Inflammatory macrophage treated with lipopolysaccharide for 4 hours (primary cell): ENCODE measurements around the gene OR10A4.
"Not testable (repeated sequence)": the region's sequence is repeated elsewhere in the genome, so short reads cannot be mapped to it uniquely, and the experiment has no call there.

Experiments used
- DNase-seq: peaks from one replicate; pipeline ENCODE4 v3.0.0-alpha.2; 2020

Gene OR10A4

DNA sequence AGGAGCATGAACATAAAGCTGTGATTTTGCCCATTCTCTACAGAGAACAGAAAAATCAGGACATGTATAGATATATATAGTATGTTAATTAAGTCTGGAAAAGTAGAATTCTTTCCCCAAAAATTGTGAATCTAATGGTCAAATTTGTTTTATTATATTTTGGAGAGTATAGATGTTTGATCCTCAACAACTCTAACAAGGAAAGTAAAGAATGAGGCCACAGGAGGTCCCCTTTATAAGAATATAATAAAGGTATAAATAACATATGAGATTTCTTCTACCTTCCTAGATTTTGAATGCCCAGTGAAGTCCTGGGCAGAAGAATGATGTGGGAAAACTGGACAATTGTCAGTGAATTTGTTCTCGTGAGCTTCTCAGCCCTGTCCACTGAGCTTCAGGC, at the start of gene OR10A4:
Gene OR10A4 (plus strand): TSS at position 301 of the 400 bp plus-strand sequence. CDS start 23 bp downstream, at position 324.
- DNase-seq, result no peak

GRCh38 chr11:6828103-6828502, 48.3 kb upstream of the OR10A4 start:
- DNase-seq, result no peak

DNA sequence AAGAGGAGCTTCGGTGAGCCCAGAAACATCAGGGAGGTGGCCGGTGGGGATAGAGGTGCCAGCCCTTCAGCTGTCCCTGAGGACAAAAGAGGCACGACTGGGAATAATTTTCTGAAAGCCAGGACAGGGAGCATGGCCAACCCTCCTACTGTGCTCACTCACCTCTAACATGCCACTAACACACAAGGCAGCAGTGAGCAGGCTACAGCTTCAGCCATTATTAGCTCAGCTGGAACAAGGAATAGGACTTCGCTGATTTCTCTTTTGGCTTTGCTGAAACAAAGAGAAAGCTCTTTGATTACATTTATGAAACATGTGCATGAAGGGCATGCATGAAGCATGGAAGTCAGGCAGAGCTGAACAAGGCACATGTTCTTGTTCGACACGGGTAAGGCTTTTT, 43.1 kb upstream of the OR10A4 start:
- DNase-seq, result no peak

- DNase-seq, result peak; percentile 48
Measured at GRCh38 chr11:6834021-6834420, 42.4 kb upstream of the OR10A4 start.

DNA sequence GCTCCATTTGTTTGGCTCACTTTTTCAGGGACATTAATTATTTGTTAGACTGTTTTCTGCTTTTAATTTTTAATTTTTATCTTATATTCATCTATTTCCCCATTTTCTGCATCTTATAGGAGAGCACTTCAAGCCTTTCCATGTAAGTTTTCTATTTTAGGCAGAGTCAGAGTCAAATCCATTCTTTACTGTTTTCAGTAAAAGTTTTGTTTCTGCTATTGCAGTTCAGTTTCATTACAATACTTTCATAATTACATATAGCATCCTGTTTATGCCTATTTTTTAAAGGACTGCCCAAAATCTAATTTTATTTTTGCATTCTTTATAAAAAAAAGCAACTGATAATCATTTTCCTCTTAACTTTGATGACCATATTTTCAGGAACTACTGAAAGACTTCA, 34.7 kb upstream of the OR10A4 start:
- DNase-seq, result no peak

GRCh38 chr11:6843670-6844069, 32.8 kb upstream of the OR10A4 start:
- no peak for DNase-seq

GRCh38 chr11:6844356-6844755, 32.1 kb upstream of the OR10A4 start:
- DNase-seq, result no peak

- no peak for DNase-seq
Measured at GRCh38 chr11:6845383-6845782, 31.0 kb upstream of the OR10A4 start, which contains the start of gene OR10A5. TSS of gene OR10A5 (plus strand) at chr11:6845683. CDS start at chr11:6845683, 0 bp downstream.

GRCh38 chr11:6850526-6850925, 25.9 kb upstream of the OR10A4 start:
- peak; percentile 2 for DNase-seq

DNA sequence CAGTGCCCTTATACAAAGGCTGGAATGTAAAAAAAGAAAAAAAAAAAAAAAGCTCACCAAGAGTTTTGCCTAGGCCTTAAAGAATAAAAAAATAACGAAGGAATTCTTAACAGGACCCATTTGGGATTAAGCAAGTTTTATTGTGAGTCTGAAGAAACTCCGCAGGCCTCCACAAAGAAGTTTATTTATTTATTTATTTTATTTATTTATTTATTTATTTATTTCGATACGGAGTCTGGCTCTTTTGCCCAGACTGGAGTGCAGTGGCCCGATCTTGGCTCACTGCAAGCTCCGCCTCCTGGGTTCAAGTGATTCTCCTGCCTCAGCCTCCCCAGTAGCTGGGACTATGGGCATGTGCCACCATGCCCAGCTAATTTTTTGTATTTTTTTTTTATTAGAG, 21.6 kb upstream of the OR10A4 start:
- DNase-seq, result not testable (repeated sequence)

GRCh38 chr11:6855971-6856541, 20.4 kb upstream of the OR10A4 start:
- DNase-seq, result no peak

- DNase-seq, result peak; percentile 39
Measured at GRCh38 chr11:6856871-6857270, 19.6 kb upstream of the OR10A4 start.

DNA sequence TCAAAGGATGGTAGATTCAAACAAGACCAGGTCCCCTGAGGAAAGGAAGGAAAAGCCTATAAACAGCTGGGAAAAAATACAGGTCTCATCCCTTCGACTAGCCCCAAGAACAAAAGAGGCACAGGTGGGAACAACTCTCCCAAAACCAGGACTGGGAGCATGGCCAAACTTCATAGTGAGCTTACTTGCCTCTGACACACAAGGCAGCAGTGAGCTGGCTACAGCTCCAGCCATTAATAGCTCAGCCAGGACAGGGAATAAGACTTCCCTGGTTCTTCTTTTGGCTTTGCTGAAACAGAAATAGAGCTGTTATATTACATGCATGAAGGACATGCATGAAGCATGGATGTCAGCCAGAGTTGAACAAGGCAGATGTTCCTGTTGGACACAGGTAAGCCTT, 13.5 kb upstream of the OR10A4 start, which contains the start of gene OR10A2:
Gene OR10A2 (plus strand): TSS at position 97 of the 400 bp plus-strand sequence. CDS start 6,698 bp downstream, outside the sequence.
- DNase-seq, result no peak

DNA sequence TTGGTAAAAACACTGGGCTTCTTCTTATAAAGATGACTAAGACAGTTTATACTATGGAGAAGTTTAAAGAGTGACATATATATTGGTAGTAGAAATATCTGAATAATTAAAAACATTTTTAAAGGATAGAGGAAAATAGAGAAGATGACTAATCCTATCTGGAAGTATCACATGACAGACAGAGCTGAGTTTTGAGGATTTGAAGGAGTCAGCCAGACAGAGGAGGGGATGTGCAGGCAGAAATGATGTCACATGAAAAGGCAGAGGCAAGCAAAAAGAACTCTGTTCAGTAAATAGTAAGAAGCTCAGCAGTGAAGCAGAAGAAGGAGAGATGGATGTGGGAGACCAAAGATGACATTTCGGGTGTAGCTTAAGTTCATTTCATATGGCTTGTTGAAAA, 12.0 kb upstream of the OR10A4 start:
- no peak for DNase-seq

DNA sequence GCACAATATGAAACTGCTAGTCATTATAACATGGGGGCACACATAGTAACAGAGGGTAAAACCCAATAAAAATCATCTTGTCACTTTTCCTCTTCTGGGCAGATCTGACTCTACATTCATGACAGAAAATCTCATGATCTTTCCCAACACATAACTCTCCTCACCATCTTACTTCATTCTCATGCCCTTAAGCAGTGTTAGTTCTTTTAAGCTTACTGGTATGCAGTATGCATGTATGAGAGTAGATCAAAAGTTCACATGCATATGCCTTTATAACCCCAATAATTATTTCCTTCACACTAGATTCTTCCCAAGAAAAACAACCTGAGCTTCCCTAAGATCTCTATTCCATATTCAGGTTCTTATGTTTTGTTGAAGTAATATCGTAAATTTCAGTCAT, 5.1 kb upstream of the OR10A4 start:
- no peak for DNase-seq

DNA sequence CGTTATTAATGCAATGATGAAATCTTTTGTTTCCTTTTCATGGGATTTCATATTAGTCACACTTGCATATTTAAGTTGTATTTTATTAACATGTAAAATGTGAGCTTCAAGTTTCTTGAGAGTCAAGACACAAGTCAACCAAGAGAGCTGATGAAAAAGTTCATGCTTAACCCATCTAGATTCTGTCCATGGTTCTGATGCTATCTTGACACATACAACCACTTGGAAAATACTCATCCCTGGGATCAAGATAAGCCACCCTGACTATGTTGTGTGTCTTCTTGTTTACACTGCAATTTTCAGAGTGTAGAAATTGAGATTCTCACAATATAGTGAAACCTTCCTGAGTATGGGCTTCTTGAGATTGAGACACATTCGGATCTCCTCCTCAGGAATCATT, 664 bp upstream of the OR10A4 start:
- no peak for DNase-seq

- no peak for DNase-seq
Measured at GRCh38 chr11:6876914-6877313, 489 bp downstream of the OR10A4 start.

GRCh38 chr11:6882751-6883150, 6.3 kb downstream of the OR10A4 start:
- DNase-seq, result no peak

DNA sequence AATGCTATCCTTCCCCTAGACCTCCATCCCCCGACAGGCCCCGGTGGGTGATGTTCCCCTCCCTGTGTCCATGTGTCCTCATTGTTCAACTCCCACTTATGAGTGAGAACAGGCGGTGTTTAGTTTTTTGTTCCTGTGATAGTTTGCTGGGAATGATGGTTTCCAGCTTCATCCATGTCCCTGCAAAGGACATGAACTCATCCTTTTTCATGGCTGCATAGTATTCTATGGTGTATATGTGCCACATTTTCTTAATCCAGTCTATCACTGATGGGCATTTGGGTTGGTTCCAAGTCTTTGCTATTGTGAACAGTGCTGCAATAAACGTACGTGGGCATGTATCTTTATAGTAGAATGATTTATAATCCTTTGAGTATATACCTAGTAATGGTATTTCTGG, 11.3 kb downstream of the OR10A4 start:
- DNase-seq, result not testable (repeated sequence)

- no peak for DNase-seq
Measured at GRCh38 chr11:6888830-6889229, 12.4 kb downstream of the OR10A4 start.

DNA sequence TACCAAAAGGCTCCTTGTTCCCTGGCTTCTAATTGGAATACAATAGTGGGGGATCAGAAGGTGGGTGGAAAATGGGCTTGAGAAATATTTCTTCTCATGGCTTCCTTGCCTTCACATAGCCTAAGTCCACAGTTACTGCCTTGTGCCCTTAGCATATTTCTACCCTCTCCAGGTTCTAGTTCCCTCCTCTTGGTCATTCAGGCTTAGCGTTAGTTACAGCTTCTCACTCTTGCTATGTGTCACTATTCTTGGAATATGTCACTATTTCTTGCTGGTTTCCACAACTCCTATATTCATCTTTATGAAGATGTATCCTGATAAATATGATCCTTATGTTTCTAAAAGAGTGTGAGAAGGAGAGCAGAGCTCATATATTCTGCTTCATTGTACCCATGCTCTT, 13.4 kb downstream of the OR10A4 start:
- DNase-seq, result no peak

GRCh38 chr11:6892400-6892799, 16.0 kb downstream of the OR10A4 start, which contains the start of gene OR2D2:
TSS of gene OR2D2 (minus strand) at chr11:6892500. CDS start at chr11:6892500, 0 bp downstream.
- no peak for DNase-seq

DNA sequence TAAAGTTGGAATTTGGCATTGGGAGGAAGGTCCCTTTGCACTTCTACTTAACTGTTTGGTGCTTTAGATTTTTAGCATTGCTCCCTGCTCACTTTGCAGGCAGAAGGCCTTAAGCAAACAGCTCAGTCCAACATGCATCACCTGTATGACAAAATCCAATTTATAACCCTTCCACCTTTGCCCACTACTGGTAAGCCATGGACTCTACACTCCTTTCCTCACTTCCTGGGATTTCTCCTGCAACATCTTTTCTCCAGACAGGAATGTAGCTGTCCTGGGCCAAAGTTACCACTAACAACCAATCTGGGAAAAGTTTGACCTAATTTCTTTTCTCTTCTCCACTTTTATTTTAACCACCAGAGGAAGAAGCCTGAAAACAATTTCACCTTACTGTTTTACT, 17.7 kb downstream of the OR10A4 start:
- DNase-seq, result no peak

DNA sequence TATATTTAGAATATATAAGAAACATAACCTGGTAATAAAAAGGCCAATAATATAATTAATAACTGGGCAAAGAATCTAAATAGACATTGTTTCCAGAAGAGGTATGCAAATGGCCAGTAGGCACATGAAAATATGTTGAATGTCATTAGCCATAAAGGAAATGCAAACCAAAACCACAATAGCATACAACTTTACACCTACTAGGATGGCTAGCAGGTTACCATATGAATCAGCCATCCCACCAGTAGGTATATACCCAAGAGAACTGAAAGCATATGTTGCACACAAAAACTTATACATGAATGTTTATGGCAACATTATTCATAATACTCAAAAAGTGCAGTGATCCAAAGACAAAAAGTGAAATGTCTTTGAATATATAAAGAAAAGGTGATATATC, 18.6 kb downstream of the OR10A4 start:
- no peak for DNase-seq

DNA sequence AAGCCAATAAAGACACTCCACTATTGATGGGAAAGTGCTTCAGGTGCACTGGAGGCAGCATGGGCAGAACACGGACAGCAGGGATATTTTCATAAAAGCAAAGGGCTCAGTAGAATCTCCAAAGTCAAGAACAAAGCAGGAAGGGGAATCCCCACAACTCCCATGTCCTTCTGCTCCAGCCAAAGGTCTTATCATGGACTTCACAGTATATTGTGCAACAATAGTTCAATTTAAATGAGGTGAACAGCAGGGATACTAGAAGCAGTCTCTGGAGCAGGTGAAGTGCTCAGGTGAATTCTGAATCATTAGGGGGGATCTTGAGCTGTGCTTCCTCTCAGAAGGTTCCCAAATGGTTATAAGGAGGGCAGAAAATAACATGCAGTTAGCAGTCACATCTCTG, 22.5 kb downstream of the OR10A4 start:
- DNase-seq, result no peak
